GM12878 (cell line): ENCODE data around the gene KLHL10. TPM values are rescaled to one million over a fixed set of nuclear protein-coding genes. Genes with fewer than 3 reads are reported as not detected.

ENCODE experiments used
- ATAC-seq: fragments of 200-7000 bp; cut with Tn5 transposase; 3 replicates; pipeline ENCODE4 v1.9.1; 2020; ENCODE audit warnings: mild to moderate bottlenecking, moderate library complexity
- BruUV-seq: library from RNA; stranded (reverse); fragments of 400-500 nt; replicated peaks from 2 replicates; lab custom pipeline; 2021; lab: Mats Ljungman, UMichigan
- CTCF ChIA-PET: fragments of 300-600 bp; sonication (Branson Sonifier 250); formaldehyde crosslinking; extraction: SDS; loops from one replicate; lab custom pipeline; 2021; ENCODE audit warnings: inconsistent platforms; lab: Yijun Ruan, JAX
- POLR2A ChIA-PET: fragments of 350-600 bp; formaldehyde crosslinking; extraction: SDS; loops from one replicate; lab custom pipeline; 2021; ENCODE audit warnings: inconsistent platforms; lab: Charles Lee
- RAD21 ChIA-PET: fragments of 300-600 bp; sonication (Branson Sonifier 250); formaldehyde crosslinking; loops from one replicate; lab custom pipeline; 2023; ENCODE audit warnings: antibody characterized with exemption; ENCODE audit not compliant: unreplicated experiment; lab: Charles Lee
- SMC1A ChIA-PET: fragments of 300-600 bp; sonication (Branson Sonifier 250); formaldehyde crosslinking; loops from one replicate; lab custom pipeline; 2023; ENCODE audit not compliant: unreplicated experiment, uncharacterized antibody; lab: Charles Lee
- DNase-seq: peaks from one replicate; pipeline ENCODE4 v3.0.0-alpha.2; 2011; ENCODE audit warnings: low read depth, low spot score
- FAIRE-seq: peaks from 3 replicates; lab custom pipeline; 2011; peaks lifted over from hg19 to GRCh38; lab: Jason Lieb, UNC
- H2AFZ ChIP-seq: 2 replicates; pipeline ENCODE4 v1.6.0; 2011; ENCODE audit warnings: low read depth, low read length, control low read depth; ENCODE audit not compliant: control insufficient read depth
- H3K27ac ChIP-seq: 2 replicates; pipeline ENCODE4 v1.5.1; 2011; ENCODE audit warnings: control low read depth; ENCODE audit not compliant: control insufficient read depth, insufficient read depth
- H3K27me3 ChIP-seq, 2 experiments: replicated peaks in 1 of 2; 2 replicates each; pipeline versions ENCODE4 v1.6.0 to v1.6.1; 2011; ENCODE audit warnings: low read length in 1 of 2; ENCODE audit not compliant: control insufficient read depth in 2 of 2, insufficient read depth in 2 of 2
- H3K36me3 ChIP-seq, 2 experiments: 2 replicates each; pipeline ENCODE4 v1.5.1; 2011; ENCODE audit warnings: low read length in 1 of 2; ENCODE audit not compliant: control insufficient read depth in 2 of 2, insufficient read depth in 2 of 2
- H3K4me1 ChIP-seq: 2 replicates; pipeline ENCODE4 v1.6.1; 2011; ENCODE audit warnings: mild to moderate bottlenecking, low read length, moderate library complexity, mixed read lengths; ENCODE audit not compliant: control insufficient read depth, insufficient read depth
- H3K4me2 ChIP-seq: 2 replicates; pipeline ENCODE4 v1.6.0; 2011; ENCODE audit warnings: control low read depth; ENCODE audit not compliant: control insufficient read depth, insufficient read depth
- H3K4me3 ChIP-seq: fragments of 200-600 bp; sonication (generic); 2 replicates; pipeline ENCODE4 v1.5.1; 2016
- H3K79me2 ChIP-seq: 2 replicates; pipeline ENCODE4 v1.6.0; 2011; ENCODE audit warnings: low read length; ENCODE audit not compliant: control insufficient read depth, insufficient read depth
- H3K9ac ChIP-seq: 2 replicates; pipeline ENCODE4 v1.8.0; 2011; ENCODE audit warnings: low read length, control low read depth, mixed read lengths; ENCODE audit not compliant: control insufficient read depth, insufficient read depth
- H3K9me3 ChIP-seq: replicated peaks from 3 replicates; pipeline ENCODE4 v1.5.1; 2011; ENCODE audit warnings: mild to moderate bottlenecking, low read length; ENCODE audit not compliant: control insufficient read depth, insufficient read depth
- H4K20me1 ChIP-seq: 2 replicates; pipeline ENCODE4 v1.6.0; 2011; ENCODE audit not compliant: control insufficient read depth, insufficient read depth
- CBX5 ChIP-seq: sonication (generic); IDR thresholded peaks from 2 replicates; pipeline ENCODE4 v1.6.1; 2016; ENCODE audit warnings: low read depth, moderate library complexity, mild to moderate bottlenecking, inconsistent platforms
- EGR1 ChIP-seq, 2 experiments: IDR thresholded peaks; 1 replicate in 1 of 2; 2 replicates in 1 of 2; pipeline ENCODE4 v1.6.1; 2011 to 2012; ENCODE audit warnings: low read depth in 2 of 2, low read length in 2 of 2, borderline replicate concordance in 1 of 2, mild to moderate bottlenecking in 1 of 2, moderate library complexity in 1 of 2
- HDGF ChIP-seq: fragments of 450-650 bp; IDR thresholded peaks from 2 replicates; pipeline ENCODE4 v1.6.1; 2016; ENCODE audit warnings: antibody characterized with exemption
- MEF2A ChIP-seq: IDR thresholded peaks from 2 replicates; pipeline ENCODE4 v1.6.1; 2011; ENCODE audit warnings: low read depth, mild to moderate bottlenecking, low read length, moderate library complexity; ENCODE audit not compliant: insufficient read depth
- NR2C1 ChIP-seq: fragments of 450-650 bp; IDR thresholded peaks from 2 replicates; pipeline ENCODE4 v1.6.1; 2017; ENCODE audit warnings: antibody characterized with exemption, mild to moderate bottlenecking, moderate library complexity
- NRF1 ChIP-seq: conservative IDR thresholded peaks from 2 replicates; pipeline ENCODE4 v1.6.1; 2011; ENCODE audit warnings: mild to moderate bottlenecking, low read depth, low read length, improper control_type of control experiment
- POLR2AphosphoS5 ChIP-seq: IDR thresholded peaks from 2 replicates; pipeline ENCODE4 v1.6.1; 2011; ENCODE audit warnings: mild to moderate bottlenecking, low read length, inconsistent platforms
- STAT3 ChIP-seq: IDR thresholded peaks from 2 replicates; pipeline ENCODE4 v1.6.1; 2011; ENCODE audit warnings: low read depth, low read length, improper control_type of control experiment
- TCF12 ChIP-seq: IDR thresholded peaks from 2 replicates; pipeline ENCODE4 v1.6.1; 2011; ENCODE audit warnings: low read depth, mild to moderate bottlenecking, low read length
- ZNF217 ChIP-seq: fragments of 450-650 bp; IDR thresholded peaks from 2 replicates; pipeline ENCODE4 v1.6.1; 2017; ENCODE audit warnings: antibody characterized with exemption, mild to moderate bottlenecking
- WGBS: methylation state at CpG from one replicate; pipeline ENCODE4 v1.1.6; 2016; ENCODE audit warnings: low lambda C conversion rate; ENCODE audit not compliant: insufficient replicate concordance, insufficient coverage; ENCODE audit errors: missing lambda C conversion rate; 5-methylcytosine and 5-hydroxymethylcytosine counted together
- in situ Hi-C: fragments of 300-500 bp; cut with MboI; formaldehyde crosslinking; loops from 9 replicates; pipeline ENCODE4 v1.14.3; 2018; ENCODE audit warnings: mixed read lengths
- intact Hi-C: fragments of 100-400 bp; cut with micrococcal nuclease; formaldehyde crosslinking; loops from one replicate; pipeline ENCODE4 v1.14.2; 2022; ENCODE audit not compliant: unreplicated experiment
- polyA plus RNA-seq, 11 experiments: library from polyadenylated mRNA; depleted of rRNA in 4 of 11; unstranded in 6 of 11; stranded (reverse) in 5 of 11; fragments of >200 nt; fragmentation: Nextera tagmentation in 4 of 11; fragmentation: Illumina TruSeq in 1 of 11; extraction: Ambion mirVana in 4 of 11; extraction: Trizol in 1 of 11; gene quantifications; 1 replicate in 1 of 11; 2 replicates in 10 of 11; pipeline versions ENCODE4 v1.2.1 to v1.2.3, GENCODE V29; 2011 to 2016; ENCODE audit warnings: inconsistent platforms in 2 of 11, missing spikeins in 2 of 11, low read depth in 1 of 11
- total RNA-seq, 4 experiments: library from RNA; depleted of rRNA in 3 of 4; stranded (reverse); fragments of >200 nt in 3 of 4; fragmentation: Illumina TruSeq in 1 of 4; extraction: Trizol in 1 of 4; gene quantifications; 2 replicates each; pipeline versions ENCODE4 v1.2.1 to v1.2.3, GENCODE V29; 2013 to 2021

The KLHL10 gene
- total and polyA plus RNA-seq, 10 of the 15 experiments (the other 5 are each of a cell fraction or from before 2014, with no cell fraction given), result 0.13 to 0.62 (median 0.20) TPM; not detected in 4

DNA sequence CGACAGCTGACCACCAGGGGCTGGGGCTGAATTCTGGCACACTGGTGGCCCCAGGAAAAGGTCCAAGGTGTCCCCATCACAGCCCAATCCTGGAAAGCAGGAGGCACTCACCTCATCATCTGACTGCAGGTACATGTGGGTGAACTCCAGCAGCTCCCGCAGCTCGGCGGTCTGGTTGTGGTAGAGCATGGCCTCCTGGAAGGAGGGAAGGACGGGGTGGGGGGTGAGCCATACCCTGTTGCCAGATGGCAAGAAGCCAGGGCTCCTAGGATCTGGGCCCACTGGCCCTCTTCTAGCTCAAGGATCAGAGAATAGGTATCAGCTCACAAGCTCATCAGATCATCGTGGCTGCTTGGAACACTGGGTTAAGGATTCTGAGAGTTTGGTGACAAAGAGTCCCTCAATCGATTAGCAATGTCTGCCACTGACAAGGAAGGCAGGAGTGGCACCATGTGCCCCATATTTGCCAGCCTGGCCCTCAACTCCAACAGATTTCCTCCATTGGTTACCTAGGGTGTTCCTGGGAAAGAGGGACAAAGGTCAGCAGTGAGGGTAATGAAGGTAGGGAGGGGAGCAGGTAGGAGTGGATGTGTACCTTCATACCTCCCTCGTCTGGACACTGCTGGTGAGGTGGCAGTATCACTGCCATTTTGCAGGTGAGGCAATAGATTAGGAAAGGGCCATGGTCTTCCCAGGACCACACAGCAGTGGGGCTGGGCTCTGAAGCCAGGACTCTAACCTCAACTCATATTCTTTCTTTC, 30.8 kb upstream of the KLHL10 start:
- FAIRE-seq (no peak), DNase-seq (no peak), ATAC-seq (no peak)
- no peak overlapping the region for H2AFZ ChIP-seq
- ChIA-PET POLR2A (no interaction called here), RAD21 (no interaction called here), SMC1A (no interaction called here), CTCF (interaction anchor here (1.0 kb wide), 1 partner anchor 69 kb away, joined by 3 read pairs; no protein-coding TSS in a partner anchor)
- H3K9me3 ChIP-seq, result no peaks in the 10 kb centered on the region
- H3K4me1 ChIP-seq, result peaks cover 3% of the 10 kb centered on the region; the same call in 1 of the 2 replicates
- no TSS peak for BruUV-seq
- no peaks in the 10 kb centered on the region for H3K36me3 ChIP-seq
- WGBS, result 28% methylated on average over 8 of the region's 8 CpGs
- no peak overlapping the region for H3K4me2 ChIP-seq
- in situ Hi-C loops, result no loop called here
- H3K79me2 ChIP-seq, result no peaks in the 10 kb centered on the region
- H3K27me3 ChIP-seq, result no peaks in the 10 kb centered on the region; a peak in 1 of 4 replicates
- no peaks in the 10 kb centered on the region for H4K20me1 ChIP-seq
- no peak for TF ChIP-seq HDGF
- TF ChIP-seq STAT3, result no peak
- no peak for TF ChIP-seq ZNF217
- TF ChIP-seq, all 136 proteins: peak for 0
- no peak overlapping the region for H3K4me3 ChIP-seq
- intact Hi-C loops, result no loop called here
- H3K27ac ChIP-seq, result no peak overlapping the region
- no peak overlapping the region for H3K9ac ChIP-seq

GRCh38 chr17:41810659-41811548, 26.7 kb upstream of the KLHL10 start:
- H3K9ac ChIP-seq, result no peak overlapping the region

More at GRCh38 chr17:41810659-41811548, 26.7 kb upstream of the KLHL10 start:
- ChIA-PET CTCF (interaction anchor here (0.8 to 2.5 kb wide), 12 partner anchors 10 to 155 kb away, joined by 3 to 15 read pairs (median 4); partner anchors contain the start of genes KLHL10 and ODAD4), SMC1A (interaction anchor here (1.1 kb wide), 1 partner anchor 38 kb away, joined by 3 read pairs; no protein-coding TSS in a partner anchor), POLR2A (interaction anchor here (0.6 kb wide), 2 partner anchors 40 to 351 kb away, joined by 4 to 5 read pairs; no protein-coding TSS in a partner anchor), RAD21 (interaction anchor here (0.8 to 1.7 kb wide), 4 partner anchors 24 to 53 kb away, joined by 3 to 5 read pairs (median 4); partner anchors contain the start of gene JUP)
- DNase-seq (no peak), FAIRE-seq (no peak), ATAC-seq (no peak; the same call in 2 of the 3 replicates)
- Histone ChIP-seq H3K27ac (no peak overlapping the region), H4K20me1 (no peaks in the 10 kb centered on the region; the same call in 1 of the 2 replicates), H3K4me2 (peak overlapping the region; percentile 95), H3K36me3 (no peaks in the 10 kb centered on the region), H3K4me3 (peak overlapping the region; percentile 37; the same call in 1 of the 2 replicates), H3K4me1 (peaks cover 8% of the 10 kb centered on the region; the same call in 1 of the 2 replicates), H2AFZ (peak overlapping the region; percentile 91), H3K27me3 (peaks cover 0 to 7% of the 10 kb centered on the region in 2 experiments; a peak in 3 of 4 replicates), H3K79me2 (no peaks in the 10 kb centered on the region), H3K9me3 (no peaks in the 10 kb centered on the region)
- BruUV-seq, result no TSS peak
- 54% methylated on average over 58 of the region's 58 CpGs for WGBS
- intact Hi-C loops, result no loop called here
- in situ Hi-C loops, result no loop called here
- TF ChIP-seq MEF2A (no peak), TCF12 (peak; percentile 39; the same call in 1 of the 2 replicates), NR2C1 (no peak), NRF1 (no peak), EGR1 (IDR thresholded peaks at IDR 0.05; ENCODE audit: borderline replicate concordance in 1 of 2, low read depth in 2 of 2, low read length in 2 of 2) (no peak), CBX5 (no peak), POLR2AphosphoS5 (no peak)
